GM19099 (cell line): ENCODE data around the gene ADAR.

Source experiments
- POLR2A ChIP-seq: IDR thresholded peaks from 3 replicates; pipeline ENCODE4 v1.6.1; 2011; ENCODE audit warnings: low read depth; ENCODE audit not compliant: insufficient read length; ENCODE audit errors: extremely low read depth

ADAR gene

DNA sequence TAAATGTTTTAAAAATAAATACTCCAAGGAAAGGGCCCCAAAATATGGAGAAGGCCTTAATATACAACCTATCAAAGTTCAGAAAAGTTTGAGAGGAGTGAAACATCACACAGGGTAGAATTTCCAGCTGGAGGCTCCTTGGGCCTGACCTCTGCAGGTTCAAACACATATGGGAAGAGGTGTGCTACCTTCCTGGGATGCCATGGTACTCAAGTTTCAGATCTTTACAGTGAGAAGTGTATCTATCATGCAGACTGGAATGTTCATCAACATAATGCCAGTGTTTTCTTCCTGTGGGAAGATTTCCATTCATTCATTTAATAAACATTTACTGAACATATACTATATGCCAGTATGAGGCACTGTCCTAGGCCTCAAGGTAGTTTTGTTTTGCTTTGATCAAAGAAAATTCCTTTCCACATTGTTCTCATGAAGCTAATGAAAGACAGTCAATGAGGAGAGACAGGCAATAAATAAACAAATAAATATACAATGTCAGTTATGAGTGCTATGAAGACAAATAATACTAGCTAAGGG is 14.6 kb upstream of the ADAR start:
- no peak for TF ChIP-seq POLR2A

DNA sequence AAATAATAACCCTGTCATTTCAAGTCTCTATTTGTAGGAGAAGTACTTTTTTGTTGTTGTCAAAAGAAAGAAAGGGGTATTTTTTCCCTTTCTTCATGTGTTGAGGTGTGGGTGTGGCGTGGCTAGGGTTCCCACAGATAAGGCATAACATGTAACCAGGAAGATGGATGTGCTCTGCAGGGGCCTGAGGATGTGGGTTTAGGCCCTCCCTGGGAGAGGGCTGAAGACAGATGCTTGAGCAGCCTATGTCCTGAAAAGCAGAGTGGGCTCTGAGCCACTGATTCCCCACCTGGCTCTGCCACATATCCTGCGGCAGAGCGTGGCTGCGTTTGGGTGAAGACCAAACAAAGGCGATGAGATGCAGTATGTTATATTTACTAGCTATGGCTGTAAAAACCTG is 13.9 kb upstream of the ADAR start:
- TF ChIP-seq POLR2A = no peak

DNA sequence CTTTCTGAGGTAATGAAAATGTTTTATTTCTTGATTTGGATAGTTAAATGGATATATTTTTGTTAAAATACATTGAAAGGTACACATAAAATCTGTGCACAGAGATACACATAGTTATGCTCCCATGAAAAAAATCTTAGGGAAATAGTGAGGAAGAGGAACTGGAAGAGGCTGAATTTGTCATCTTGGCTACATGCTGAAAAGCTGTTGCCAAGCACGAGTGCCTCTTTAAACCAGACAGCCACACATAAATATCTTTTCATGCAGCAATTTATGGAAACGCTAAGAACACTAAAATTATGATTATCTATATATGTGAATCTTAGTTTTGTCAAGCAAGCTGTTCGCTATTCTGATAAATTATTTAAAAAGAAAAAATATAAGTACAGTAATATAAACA is 12.8 kb upstream of the ADAR start:
- TF ChIP-seq POLR2A = no peak

DNA sequence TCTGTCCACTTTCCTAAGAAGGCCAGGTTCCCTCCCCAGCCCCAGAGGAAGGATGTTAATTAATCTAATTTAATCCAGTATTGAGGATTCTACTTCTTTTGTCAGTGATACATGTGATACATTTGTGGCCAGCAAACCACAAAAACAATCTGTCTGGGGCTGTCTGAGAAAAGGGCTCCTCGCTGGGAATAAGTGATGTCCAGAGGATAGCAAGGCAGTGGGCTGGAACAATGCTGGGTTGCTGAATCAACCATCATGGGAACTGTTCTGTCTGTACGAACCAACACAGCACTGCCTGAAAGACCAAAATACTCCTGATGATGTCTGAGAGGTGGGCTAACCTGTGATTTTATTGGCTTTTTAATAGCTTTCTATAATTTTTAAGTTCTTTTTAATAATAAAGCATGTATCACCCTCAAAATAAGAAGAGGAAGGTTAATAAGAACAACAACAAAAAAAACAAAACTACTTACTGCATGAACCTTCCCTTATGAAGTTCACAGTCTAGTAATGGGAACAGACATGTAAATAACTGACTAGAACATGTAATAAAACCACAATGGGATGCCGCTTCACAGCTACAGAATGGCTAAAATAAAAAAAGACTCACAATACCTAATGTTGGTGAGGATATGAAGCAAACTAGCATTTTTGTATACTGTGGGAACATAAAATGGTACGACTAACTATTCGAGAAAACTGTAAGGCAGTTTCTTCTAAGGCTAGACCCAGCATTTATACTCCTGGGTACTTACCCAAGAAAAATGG is 11.4 kb upstream of the ADAR start:
- no peak for TF ChIP-seq POLR2A

DNA sequence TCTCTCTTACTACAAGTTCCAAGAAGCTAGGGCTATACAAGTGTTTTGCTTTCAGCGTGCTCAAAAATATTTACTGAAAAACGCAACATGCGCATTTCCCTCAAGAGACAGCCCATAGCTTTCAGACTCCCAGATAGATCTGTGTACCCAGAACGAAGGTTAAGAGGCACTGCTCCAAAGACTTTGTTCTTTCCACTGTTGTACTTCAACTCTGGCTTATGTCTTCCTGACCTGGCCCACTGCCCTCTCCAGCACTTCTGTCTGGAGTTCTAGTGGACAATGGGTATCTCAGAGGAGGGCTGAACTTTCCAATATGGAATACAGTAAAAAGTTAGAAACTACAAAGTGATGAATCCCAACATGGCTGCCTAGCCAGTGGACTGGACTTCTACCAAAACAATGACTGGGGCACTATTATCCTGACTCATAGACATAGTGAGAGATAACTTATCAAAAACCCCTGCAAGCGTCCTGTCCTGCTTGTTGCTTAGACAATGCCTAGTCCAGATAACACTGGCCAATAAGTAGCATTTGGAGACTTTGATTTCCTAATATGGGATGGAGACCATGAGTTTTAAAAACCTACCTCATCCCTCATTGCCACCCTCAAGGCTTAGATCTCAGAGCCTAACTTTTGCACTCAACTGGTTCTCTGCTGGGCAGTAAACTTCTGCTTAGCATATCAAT is 8.8 kb upstream of the ADAR start:
- TF ChIP-seq POLR2A = no peak

DNA sequence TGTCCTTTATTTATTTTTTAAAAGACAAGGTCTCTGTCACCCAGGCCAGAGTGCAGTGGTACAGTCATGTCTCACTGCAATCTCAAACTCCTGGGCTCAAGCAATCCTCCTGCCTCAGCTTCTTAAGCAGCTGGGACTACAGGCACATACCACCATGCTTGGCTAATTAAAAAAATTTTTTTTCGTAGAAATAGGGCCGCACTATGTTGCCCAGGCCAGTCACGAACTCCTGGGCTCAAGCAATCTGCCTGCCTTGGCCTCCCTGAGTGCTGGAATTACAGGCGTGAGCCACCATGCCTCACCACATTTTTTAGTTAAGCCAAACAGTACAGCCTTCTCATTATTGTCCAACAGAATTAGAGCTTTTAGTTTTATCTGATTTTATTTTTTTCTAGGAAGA is 7.4 kb upstream of the ADAR start:
- no peak for TF ChIP-seq POLR2A

DNA sequence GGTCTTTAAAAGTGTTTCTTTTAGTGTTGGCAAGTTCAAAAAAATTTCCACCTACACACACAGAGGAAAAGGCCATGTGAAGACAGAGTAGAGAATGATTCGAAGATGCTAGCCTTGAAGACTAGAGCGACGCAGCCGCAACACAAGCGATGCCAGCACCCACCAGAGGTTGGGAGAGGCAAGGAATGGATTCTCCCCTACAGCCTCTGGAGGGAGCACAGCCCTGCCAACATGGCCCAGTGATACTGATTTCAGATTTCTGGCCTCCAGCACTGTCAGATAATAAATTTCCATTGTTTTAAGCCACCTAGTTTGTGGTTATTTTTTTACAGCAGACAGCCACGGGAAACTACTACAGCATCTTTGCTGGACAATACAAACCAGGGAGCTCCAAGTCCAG is 6.9 kb upstream of the ADAR start:
- no peak for TF ChIP-seq POLR2A

DNA sequence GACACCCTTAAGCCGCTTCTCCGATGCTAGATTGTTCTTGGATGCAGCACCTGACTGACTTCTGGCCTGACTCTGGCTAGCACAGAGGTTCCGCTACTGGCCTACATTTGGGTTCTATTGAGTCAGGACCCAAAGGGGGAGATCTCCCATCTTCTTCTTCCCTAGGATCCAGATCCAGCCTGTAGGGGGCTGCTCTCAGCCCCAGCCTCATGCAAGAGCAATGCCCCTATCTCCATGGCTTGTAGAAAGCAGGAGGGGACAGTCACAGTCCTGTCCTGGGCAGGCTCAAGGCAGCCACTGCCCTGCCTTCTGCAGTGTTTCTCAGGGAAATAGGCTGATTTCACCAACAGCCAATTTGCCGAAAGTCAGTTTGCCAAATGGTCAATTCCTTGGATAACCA is 6.3 kb upstream of the ADAR start:
- no peak for TF ChIP-seq POLR2A

DNA sequence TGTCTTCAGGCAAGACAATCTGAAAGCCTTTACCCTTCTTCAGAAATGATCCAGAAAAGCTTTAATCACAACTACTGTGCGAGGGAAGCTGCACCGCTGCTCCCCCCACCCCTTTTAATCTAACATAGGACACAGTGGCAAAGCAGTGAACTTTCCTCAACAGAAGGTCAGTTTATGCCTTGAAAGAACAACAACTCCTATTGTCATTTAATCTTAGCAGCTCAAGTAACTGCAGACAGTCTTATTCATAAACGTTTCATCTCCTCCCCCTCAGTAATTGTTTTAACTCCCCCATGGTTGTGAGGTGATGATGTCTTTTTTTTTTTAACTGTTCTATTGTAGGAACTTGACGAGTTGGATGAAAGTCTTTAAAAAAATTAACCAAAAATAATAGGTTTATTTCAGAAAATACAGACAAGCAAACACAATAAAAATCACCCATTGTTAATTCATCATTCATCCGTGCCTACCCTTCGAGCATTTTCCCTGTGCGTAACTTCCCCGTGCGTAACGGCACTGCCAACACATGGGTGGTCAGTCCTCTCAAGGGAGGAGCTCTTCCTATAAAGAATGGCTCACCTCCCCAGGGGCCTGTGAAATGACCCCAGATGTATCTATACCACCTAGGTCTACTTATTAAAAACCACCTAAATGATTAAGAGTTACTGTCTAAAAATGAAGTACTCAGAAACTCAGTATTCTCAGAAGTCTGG is 3.3 kb upstream of the ADAR start:
- TF ChIP-seq POLR2A = no peak

DNA sequence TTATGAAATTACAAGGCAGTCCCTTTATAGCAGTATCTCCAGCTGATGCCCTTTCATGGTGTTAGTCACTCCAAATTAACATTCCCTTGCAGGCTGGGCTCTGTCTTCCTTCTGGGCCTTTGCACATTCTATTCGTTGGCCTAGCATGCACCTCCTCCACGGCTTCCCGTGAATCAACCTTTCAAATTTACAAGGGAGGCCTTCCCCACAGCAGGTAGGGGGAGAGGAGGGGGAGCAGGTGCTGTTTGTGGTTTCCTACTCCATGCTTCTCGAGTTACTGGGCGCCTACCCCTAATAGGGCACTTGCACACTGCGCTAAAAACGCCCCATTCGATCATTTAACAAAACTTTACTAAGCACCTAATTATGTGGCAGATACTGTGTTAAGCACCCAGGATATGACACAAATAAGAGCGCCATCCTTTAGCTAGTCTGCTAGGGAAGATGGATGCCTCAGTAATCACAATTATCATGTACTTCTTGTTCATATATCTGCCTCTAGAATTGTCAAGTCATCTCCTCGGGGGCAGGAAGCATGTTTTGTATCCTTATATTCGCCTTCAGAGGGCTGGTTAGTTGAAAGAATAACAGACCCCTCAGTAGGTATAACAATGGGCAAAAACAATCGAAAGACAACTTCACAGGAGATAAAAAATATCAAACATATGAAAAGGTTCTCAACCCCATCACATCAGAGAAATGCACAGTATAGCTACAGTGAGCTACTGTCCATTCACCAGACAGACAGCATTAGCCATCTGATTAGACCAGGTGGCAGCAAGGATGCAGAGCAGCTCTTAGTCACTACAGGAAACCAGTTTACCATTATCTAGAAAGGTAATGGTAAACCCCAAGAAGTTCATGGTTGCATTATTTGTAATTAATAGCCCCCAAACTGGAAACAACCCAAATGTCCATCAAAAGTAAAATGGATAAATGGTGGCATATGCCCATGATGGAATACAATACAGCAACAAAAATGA is 1.7 kb upstream of the ADAR start:
- peak; percentile 41 for TF ChIP-seq POLR2A

DNA sequence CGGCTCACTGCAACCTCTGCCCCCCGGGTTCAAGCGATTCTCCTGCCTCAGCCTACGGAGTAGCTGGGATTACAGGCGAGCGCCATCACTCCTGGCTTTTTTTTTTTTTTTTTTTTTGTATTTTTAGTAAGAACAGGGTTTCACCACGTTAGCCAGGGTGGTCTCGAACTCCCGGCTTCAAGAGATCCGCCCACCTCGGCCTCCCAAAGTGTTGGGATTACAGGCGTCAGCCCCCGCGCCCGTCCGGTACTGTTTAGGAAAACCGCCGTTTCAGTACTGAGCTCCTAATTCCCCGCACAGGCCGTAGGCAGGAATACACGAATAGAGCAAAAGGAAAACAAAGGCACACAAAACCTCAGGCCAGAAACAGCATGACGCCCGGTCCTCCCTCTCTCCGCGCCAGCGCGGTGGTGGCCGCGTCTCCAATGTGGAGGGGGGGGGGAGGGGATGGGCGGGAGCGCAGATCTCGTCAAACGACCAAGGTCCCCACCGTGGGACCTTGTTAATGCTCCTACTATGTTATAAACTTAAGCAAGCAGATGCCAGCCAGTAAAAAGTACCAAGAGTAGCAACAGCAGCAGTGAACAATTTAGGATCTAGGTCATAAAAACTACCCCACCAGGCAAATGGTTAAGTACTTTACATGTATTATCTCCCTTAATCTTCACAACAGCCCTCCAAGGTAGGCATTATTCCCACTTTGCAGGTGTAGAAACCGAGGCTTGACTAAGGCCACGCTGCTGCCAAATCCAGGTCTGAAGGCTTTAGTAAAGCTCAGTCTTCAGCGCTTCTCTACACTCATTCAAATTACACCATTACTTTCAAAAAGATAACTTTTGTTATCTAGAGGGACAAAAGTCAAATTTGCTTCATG is 648 bp upstream of the ADAR start:
- no peak for TF ChIP-seq POLR2A

DNA sequence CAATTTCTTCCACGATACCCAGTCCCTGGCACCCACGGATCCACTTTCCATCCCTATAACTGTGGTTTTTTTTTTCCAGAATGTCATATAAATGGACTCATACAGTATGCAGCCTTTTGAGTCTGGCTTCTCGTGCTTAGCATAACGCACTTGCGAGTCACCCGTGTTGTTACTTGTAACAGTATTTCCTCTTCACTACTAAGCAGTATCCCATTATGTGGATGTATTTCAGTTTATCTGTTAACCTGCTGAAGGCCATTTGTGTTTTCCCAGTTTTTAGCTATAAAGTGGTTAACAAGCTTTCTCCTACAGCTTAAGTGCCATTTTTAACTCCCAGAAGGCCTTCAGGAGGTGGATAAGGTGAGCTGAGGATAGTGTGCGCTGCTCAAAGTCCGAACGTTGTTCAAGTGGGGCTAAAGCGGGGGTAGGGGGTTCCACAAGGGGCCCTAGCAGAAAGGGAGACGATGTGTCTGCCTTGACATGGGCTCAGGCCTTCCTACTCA is 829 bp downstream of the ADAR start:
- no peak for TF ChIP-seq POLR2A

DNA sequence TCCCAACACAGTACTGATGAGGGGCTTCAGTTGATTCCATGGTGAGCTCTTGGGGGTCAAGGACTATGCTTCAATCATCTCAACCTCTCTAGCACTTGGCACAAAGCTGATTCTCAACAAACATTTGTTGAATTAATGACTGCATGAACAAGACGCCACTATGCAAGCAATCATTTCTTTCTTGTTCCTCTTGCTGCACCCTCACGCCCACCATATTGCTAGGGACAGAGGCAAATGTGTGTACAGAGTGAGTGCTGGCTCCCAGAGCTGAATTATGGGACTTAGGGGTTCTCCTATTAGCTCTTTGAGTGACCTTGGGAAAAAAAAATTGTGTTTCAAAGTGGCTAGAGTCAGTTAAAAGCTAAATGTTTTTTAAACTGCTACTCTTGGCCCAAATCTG is 2.5 kb downstream of the ADAR start:
- no peak for TF ChIP-seq POLR2A
